ENCODE data around the gene SAXO1. TPM values are rescaled to one million over a fixed set of nuclear protein-coding genes. Genes with fewer than 3 reads are reported as not detected.

The SAXO1 gene
- total and polyA plus RNA-seq, 7 donors = 0.08 to 1.9 (median 0.38) TPM; not detected in 4

- no peak for TF ChIP-seq CTCF (IDR thresholded peaks at IDR 0.05)
- no peaks in the 10 kb centered on the region for H3K9me3 ChIP-seq
- ATAC-seq (no peak), DNase-seq (no peak)
- peak overlapping the region; percentile 97 for H3K27ac ChIP-seq
- H3K4me1 ChIP-seq = peaks cover 29% of the 10 kb centered on the region
- H3K36me3 ChIP-seq (ENCODE audit: insufficient read depth in 1 of 2, low read depth in 1 of 2) = peaks cover 0 to 16% of the 10 kb centered on the region in 2 donors
- 51 to 58% (median 53%) methylated on average over 12 of the region's 12 CpGs for WGBS, 3 donors
- no peaks in the 10 kb centered on the region for H3K27me3 ChIP-seq (ENCODE audit: insufficient read depth in 3 of 3, low read length in 2 of 3)
- intact Hi-C loops (cut with DNase I) = no loop called here
- H3K4me3 ChIP-seq = peak overlapping the region; percentile 94
Observed at GRCh38 chr9:19050637-19051591, 17.9 kb upstream of the SAXO1 start.

- DNase-seq (no peak), ATAC-seq (peak in 3 of 4 donors; percentile 4 to 15 (median 8))
- Histone ChIP-seq H3K27me3 (ENCODE audit: insufficient read depth in 3 of 3, low read length in 2 of 3) (no peaks in the 10 kb centered on the region), H3K4me3 (peak overlapping the region; percentile 94), H3K4me1 (peaks cover 29% of the 10 kb centered on the region), H3K27ac (peak overlapping the region; percentile 97), H3K36me3 (ENCODE audit: insufficient read depth in 1 of 2, low read depth in 1 of 2) (peaks cover 0 to 16% of the 10 kb centered on the region in 2 donors), H3K9me3 (no peaks in the 10 kb centered on the region)
- intact Hi-C loops (cut with DNase I) = loop anchor here (5.0 to 10.0 kb wide), 4 partner anchors 52 to 407 kb away; partner anchors contain the start of gene HAUS6 (in 1 of the 2)
- 4 to 5% (median 5%) methylated on average over 33 of the region's 33 CpGs for WGBS, 3 donors
- no peak for TF ChIP-seq CTCF (IDR thresholded peaks at IDR 0.05)
Observed at GRCh38 chr9:19049917-19050636, 17.1 kb upstream of the SAXO1 start.

- 0% methylated on average over 76 to 82 of the region's 82 CpGs for WGBS, 3 donors
Observed at GRCh38 chr9:19048966-19049916, 16.2 kb upstream of the SAXO1 start, which contains the start of gene RRAGA. RRAGA (plus strand) TSS chr9:19049427; CDS start chr9:19049660, 233 bp downstream.

More at GRCh38 chr9:19048966-19049916, 16.2 kb upstream of the SAXO1 start, which contains the start of gene RRAGA:
- Histone ChIP-seq H3K4me3 (peak within 1 kb of the TSS; percentile 94), H3K36me3 (ENCODE audit: insufficient read depth in 1 of 2, low read depth in 1 of 2) (peaks cover 0 to 16% of the 10 kb centered on the region in 2 donors), H3K9me3 (no peaks in the 10 kb centered on the region), H3K4me1 (peaks cover 29% of the 10 kb centered on the region), H3K27ac (peak within 1 kb of the TSS; percentile 97), H3K27me3 (ENCODE audit: insufficient read depth in 3 of 3, low read length in 2 of 3) (no peaks in the 10 kb centered on the region)
- intact Hi-C loops (cut with DNase I) = loop anchor here (5.0 to 10.0 kb wide), 4 partner anchors 53 to 408 kb away; partner anchors contain the start of gene HAUS6 (in 1 of the 2)
- peak; percentile 87 for TF ChIP-seq CTCF (IDR thresholded peaks at IDR 0.05)
- ATAC-seq (peak; percentile 95 to 97 (median 96)), DNase-seq (peak; percentile 95 to 97)
